Fibroblast of pulmonary artery (primary cell): Measurements from ENCODE around the gene RAB30.

Experiments used
- DNase-seq: peaks from one replicate; pipeline ENCODE4 v3.0.0-alpha.2; 2010; ENCODE audit warnings: low read depth
- H3K4me3 ChIP-seq: replicated peaks from 2 replicates; pipeline ENCODE4 v1.5.1; 2011; ENCODE audit warnings: low read depth, mild to moderate bottlenecking, control low read depth, low read length, moderate library complexity
- TF ChIP-seq, protein P1 (sequence below): IDR thresholded peaks from 2 replicates; pipeline ENCODE4 v1.5.1; 2011; ENCODE audit warnings: mild to moderate bottlenecking, control low read depth, low read length, inconsistent platforms; ENCODE audit errors: missing control alignments

The RAB30 gene

DNA sequence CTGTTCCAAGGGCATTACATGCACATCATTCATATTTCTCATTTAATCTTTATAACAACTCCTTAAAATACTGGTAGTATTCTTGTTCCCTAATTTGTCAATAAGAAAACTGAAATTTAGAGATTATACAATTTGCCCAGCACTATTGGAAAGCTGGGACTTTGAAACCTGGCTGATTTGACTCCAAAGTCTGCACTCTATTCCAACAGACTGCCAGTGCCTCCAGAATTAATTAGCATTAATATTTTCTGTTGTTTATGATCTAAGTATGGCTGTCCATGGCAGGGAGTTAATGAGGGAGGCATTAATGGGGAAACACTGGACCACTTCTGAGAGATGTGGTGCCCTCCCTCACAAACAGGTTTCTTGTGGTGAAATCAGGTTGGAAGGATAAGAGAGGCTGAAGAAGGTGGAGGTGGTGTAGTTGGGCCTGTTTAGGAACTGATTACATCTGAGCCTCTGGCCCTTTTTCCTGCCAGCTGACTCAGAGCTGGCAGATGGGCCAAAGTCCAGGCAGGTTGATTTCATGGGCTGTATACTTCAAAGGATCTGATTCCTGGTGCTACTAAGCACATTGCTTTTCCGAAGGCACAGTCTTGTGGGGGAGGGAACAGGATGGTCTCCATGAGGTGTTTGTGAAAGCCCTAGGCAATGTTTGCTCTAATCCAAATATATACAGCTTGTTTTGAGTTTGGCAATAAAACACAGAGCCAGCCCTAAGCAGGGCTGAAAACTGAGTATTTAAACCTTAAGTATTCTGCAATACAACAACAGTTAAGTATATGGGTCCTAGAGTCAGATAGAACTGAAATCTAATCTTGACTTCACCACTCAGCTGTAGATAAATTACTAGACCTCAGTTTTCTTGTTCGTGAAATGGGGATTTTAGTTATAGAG, 21.0 kb upstream of the RAB30 start:
- no peak overlapping the region for H3K4me3 ChIP-seq
- TF ChIP-seq, protein P1, sequence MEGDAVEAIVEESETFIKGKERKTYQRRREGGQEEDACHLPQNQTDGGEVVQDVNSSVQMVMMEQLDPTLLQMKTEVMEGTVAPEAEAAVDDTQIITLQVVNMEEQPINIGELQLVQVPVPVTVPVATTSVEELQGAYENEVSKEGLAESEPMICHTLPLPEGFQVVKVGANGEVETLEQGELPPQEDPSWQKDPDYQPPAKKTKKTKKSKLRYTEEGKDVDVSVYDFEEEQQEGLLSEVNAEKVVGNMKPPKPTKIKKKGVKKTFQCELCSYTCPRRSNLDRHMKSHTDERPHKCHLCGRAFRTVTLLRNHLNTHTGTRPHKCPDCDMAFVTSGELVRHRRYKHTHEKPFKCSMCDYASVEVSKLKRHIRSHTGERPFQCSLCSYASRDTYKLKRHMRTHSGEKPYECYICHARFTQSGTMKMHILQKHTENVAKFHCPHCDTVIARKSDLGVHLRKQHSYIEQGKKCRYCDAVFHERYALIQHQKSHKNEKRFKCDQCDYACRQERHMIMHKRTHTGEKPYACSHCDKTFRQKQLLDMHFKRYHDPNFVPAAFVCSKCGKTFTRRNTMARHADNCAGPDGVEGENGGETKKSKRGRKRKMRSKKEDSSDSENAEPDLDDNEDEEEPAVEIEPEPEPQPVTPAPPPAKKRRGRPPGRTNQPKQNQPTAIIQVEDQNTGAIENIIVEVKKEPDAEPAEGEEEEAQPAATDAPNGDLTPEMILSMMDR = no peak
- no peak for DNase-seq

GRCh38 chr11:83088965-83089364, 17.3 kb upstream of the RAB30 start:
- no peak overlapping the region for H3K4me3 ChIP-seq
- no peak for DNase-seq
- TF ChIP-seq, protein P1 = no peak

DNA sequence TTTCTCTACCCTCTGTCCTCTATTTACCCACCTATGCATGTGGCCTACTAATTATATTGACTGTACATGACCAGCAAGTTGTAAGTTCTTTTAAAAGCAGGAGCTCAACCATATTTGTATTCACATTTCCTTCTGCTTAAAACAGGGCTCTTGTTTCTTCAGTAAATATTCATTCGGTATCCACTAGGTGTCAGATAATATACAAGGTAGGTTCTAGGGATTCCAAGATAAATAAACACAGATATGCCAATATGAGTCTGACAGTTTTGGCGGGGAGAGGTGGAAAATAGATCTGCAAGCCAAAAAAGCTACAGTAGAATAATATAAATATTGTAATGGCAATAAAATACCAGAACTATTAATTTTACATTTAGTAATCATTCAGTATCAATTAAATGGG, 15.3 kb upstream of the RAB30 start:
- TF ChIP-seq, protein P1 = no peak
- no peak for DNase-seq
- H3K4me3 ChIP-seq = no peak overlapping the region

- no peak overlapping the region for H3K4me3 ChIP-seq
- TF ChIP-seq, protein P1 = no peak
- DNase-seq = no peak
Measured at GRCh38 chr11:83079820-83080219, 8.1 kb upstream of the RAB30 start.

GRCh38 chr11:83078269-83078668, 6.6 kb upstream of the RAB30 start:
- H3K4me3 ChIP-seq = no peak overlapping the region
- DNase-seq = no peak
- TF ChIP-seq, protein P1 = no peak

DNA sequence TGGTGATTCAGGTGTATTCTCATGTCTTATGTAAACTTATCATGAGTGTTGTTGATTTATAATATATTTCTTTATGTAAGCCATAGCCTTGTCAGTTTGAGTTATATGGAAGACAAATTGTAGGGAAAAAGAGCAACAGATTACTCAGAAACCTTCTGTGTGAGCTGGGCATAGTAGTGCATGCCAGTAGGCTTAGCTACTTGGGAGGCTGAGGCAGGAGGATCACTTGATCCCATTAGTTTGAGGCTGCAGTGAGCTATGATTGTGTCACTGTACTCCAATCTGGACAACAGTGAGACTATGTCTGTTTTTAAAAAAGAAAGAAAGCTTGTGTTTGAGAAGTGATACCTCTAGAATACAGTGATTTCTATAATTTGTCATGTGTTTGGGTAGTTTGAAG, 2.2 kb upstream of the RAB30 start:
- no peak overlapping the region for H3K4me3 ChIP-seq
- TF ChIP-seq, protein P1 = no peak
- no peak for DNase-seq

DNA sequence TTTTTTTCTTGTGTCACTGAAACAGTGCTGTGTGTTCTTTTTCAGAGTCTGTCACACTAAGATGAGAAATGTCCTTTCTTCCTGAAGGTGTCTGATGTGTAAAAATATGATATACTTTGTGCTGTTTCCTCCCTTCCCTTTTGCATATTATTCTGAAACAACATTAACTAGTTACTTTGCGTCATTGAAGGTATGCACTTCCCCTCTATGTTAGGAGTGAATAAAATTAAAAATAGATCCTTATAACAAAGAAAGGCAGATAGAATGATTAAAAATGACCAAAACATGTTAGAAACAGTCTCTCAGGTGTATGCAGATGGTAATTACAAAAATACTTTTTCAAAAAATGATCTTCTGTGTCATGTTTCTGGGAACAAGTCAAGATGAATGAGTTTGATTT, 1.6 kb upstream of the RAB30 start:
- DNase-seq = no peak
- peak overlapping the region; percentile 92 for H3K4me3 ChIP-seq
- TF ChIP-seq, protein P1 = no peak
